Prostate gland (tissue), 2 donors: ENCODE results near the gene SLC22A1. TPM values are rescaled to one million over a fixed set of nuclear protein-coding genes. Genes with fewer than 3 reads are reported as not detected.

Experiments
- DNase-seq: peaks from one replicate; pipeline ENCODE4 v3.0.0-alpha.2; 2019; ENCODE audit warnings: low spot score
- H3K27ac ChIP-seq, 2 donors: fragments of 200-600 bp; sonication (generic); 2 replicates each; pipeline ENCODE4 v1.5.1; 2017 to 2019
- H3K27me3 ChIP-seq: fragments of 200-600 bp; sonication (generic); replicated peaks from 2 replicates; pipeline ENCODE4 v1.5.1; 2019; ENCODE audit not compliant: insufficient read depth
- H3K36me3 ChIP-seq, 2 donors: fragments of 200-600 bp; sonication (generic); 1 replicate in 1 of 2; 2 replicates in 1 of 2; pipeline versions ENCODE4 v1.5.1 to v1.8.1; 2017 to 2019
- H3K4me1 ChIP-seq: fragments of 200-600 bp; sonication (generic); replicated peaks from 2 replicates; pipeline ENCODE4 v1.5.1; 2019
- H3K4me3 ChIP-seq, 2 donors: fragments of 200-600 bp; sonication (generic); 2 replicates each; pipeline ENCODE4 v1.5.1; 2017 to 2019
- H3K9me3 ChIP-seq: fragments of 200-600 bp; sonication (generic); 2 replicates; pipeline ENCODE4 v1.5.1; 2017
- CTCF ChIP-seq, 4 experiments: fragments of 200-600 bp in 2 of 4; fragments of 450-650 bp in 2 of 4; sonication (generic) in 2 of 4; IDR thresholded peaks; 1 replicate in 3 of 4; 2 replicates in 1 of 4; pipeline ENCODE4 v1.5.1; 2016 to 2019; ENCODE audit warnings: antibody characterized with exemption in 4 of 4, mild to moderate bottlenecking in 2 of 4, moderate library complexity in 2 of 4
- POLR2A ChIP-seq: fragments of 450-650 bp; IDR thresholded peaks from one replicate; pipeline ENCODE4 v1.6.1; 2016; ENCODE audit warnings: antibody characterized with exemption, mild to moderate bottlenecking
- POLR2AphosphoS5 ChIP-seq: sonication (generic); formaldehyde crosslinking; IDR thresholded peaks from one replicate; pipeline ENCODE4 v1.6.1; 2017; ENCODE audit warnings: antibody characterized with exemption
- WGBS: methylation state at CpG from one replicate; pipeline ENCODE4 v1.1.5; 2018; 5-methylcytosine and 5-hydroxymethylcytosine counted together
- intact Hi-C: fragments of 100-400 bp; cut with DNase I; formaldehyde crosslinking; loops from one replicate; pipeline ENCODE4 v1.14.2; 2022
- total RNA-seq, 2 donors: library from RNA; depleted of rRNA; stranded (reverse); fragments of >200 nt; gene quantifications; one replicate each; pipeline ENCODE4 v1.1.0, GENCODE V29; 2016

SLC22A1 gene
- total RNA-seq, 2 donors from 2014 or later = 0.80 to 4.4 TPM

- H3K36me3 ChIP-seq = no peaks in the 10 kb centered on the region
- H3K27me3 ChIP-seq = no peaks in the 10 kb centered on the region
- intact Hi-C loops = no loop called here
- H3K9me3 ChIP-seq = no peaks in the 10 kb centered on the region
- H3K4me1 ChIP-seq = no peaks in the 10 kb centered on the region
- H3K4me3 ChIP-seq = no peak overlapping the region
- TF ChIP-seq POLR2A = no peak
- no peak for TF ChIP-seq POLR2AphosphoS5
- TF ChIP-seq CTCF (IDR thresholded peaks at IDR 0.05) = no peak
- DNase-seq = no peak
- no peak overlapping the region for H3K27ac ChIP-seq
These were observed 69.4 kb downstream of the SLC22A1 start for GRCh38 chr6:160190973-160191372.

GRCh38 chr6:160192840-160193239 is 71.2 kb downstream of the SLC22A1 start:
- no peak for TF ChIP-seq POLR2AphosphoS5
- no peak for TF ChIP-seq CTCF (IDR thresholded peaks at IDR 0.05)
- Histone ChIP-seq H3K9me3 (no peaks in the 10 kb centered on the region), H3K36me3 (no peaks in the 10 kb centered on the region), H3K27me3 (no peaks in the 10 kb centered on the region), H3K4me1 (no peaks in the 10 kb centered on the region), H3K27ac (no peak overlapping the region), H3K4me3 (no peak overlapping the region)
- intact Hi-C loops = no loop called here
- no peak for DNase-seq
- 94% methylated on average over 1 of the region's 1 CpG for WGBS

DNA sequence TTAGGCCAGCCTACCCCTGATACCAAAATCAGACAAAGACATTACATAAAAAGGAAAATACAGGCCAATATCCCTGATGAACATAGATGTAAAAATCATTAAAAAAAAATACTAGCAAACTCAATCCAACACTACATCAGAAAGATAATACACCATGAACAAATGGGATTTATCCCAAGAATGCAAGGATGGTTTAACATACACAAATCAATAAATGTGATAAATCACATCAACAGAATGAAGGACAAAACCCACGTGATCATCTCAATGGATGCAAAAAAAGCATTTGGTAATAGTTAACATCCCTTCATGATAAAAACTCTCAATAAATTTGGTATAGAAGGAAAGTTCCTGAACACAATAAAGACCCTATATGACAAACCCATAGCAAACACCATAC is 73.2 kb downstream of the SLC22A1 start:
- Histone ChIP-seq H3K27me3 (no peaks in the 10 kb centered on the region), H3K27ac (no peak overlapping the region), H3K36me3 (no peaks in the 10 kb centered on the region), H3K4me3 (no peak overlapping the region), H3K9me3 (no peaks in the 10 kb centered on the region), H3K4me1 (no peaks in the 10 kb centered on the region)
- 76% methylated on average over 1 of the region's 1 CpG for WGBS
- no peak for TF ChIP-seq CTCF (IDR thresholded peaks at IDR 0.05)
- TF ChIP-seq POLR2A = no peak
- no peak for TF ChIP-seq POLR2AphosphoS5
- intact Hi-C loops = no loop called here
- DNase-seq = no peak

DNA sequence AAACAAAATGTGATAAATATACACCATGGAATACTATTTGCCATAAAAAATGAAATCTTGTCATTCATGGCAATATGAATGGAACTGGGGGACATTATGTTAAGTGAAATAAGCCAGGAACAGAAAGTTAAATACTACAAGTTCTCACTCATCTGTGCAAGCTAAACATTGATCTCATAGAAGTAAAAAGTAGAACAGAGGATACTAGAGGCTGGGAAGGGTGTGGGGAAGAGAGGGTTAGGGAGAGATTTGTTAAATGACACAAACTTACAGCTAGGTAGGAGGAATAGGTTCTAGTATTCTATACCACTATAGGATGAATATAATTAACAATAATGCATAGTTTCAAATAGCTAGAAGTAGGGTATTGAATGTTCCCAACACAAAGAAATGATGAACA is 76.0 kb downstream of the SLC22A1 start:
- DNase-seq = no peak
- H3K27me3 ChIP-seq = no peaks in the 10 kb centered on the region
- no peaks in the 10 kb centered on the region for H3K9me3 ChIP-seq

More for the DNA sequence above, 76.0 kb downstream of the SLC22A1 start:
- no peaks in the 10 kb centered on the region for H3K36me3 ChIP-seq
- TF ChIP-seq POLR2AphosphoS5 (no peak), POLR2A (no peak), CTCF (IDR thresholded peaks at IDR 0.05) (no peak)
- intact Hi-C loops = no loop called here
- no peak overlapping the region for H3K27ac ChIP-seq
- no peak overlapping the region for H3K4me3 ChIP-seq
- no peaks in the 10 kb centered on the region for H3K4me1 ChIP-seq
